Astrocyte of the spinal cord (primary cell): ENCODE measurements around the gene SH3PXD2B.

Source experiments
- DNase-seq: peaks from one replicate; pipeline ENCODE4 v3.0.0; 2011; ENCODE audit warnings: low read depth, low spot score
- H3K4me3 ChIP-seq: 2 replicates; pipeline ENCODE4 v1.5.1; 2011; ENCODE audit warnings: low read depth, mild to moderate bottlenecking, low read length, moderate library complexity
- CTCF ChIP-seq: IDR thresholded peaks from 2 replicates; pipeline ENCODE4 v1.5.1; 2012; ENCODE audit warnings: low read depth, mild to moderate bottlenecking, low read length, inconsistent platforms
- in situ Hi-C: cut with HindIII; loops from 2 replicates; pipeline ENCODE4 v1.10.0; 2017; ENCODE audit warnings: low sequenced_read_pairs

Gene SH3PXD2B

GRCh38 chr5:172415362-172416275, 38.7 kb downstream of the SH3PXD2B start:
- no peak for DNase-seq
- no peak for TF ChIP-seq CTCF
- in situ Hi-C loops: no loop called here
- no peak overlapping the region for H3K4me3 ChIP-seq

- H3K4me3 ChIP-seq: no peak overlapping the region
- peak; percentile 61 for DNase-seq
- no peak for TF ChIP-seq CTCF
- in situ Hi-C loops: no loop called here
Observed at GRCh38 chr5:172414531-172415361, 39.6 kb downstream of the SH3PXD2B start.

DNA sequence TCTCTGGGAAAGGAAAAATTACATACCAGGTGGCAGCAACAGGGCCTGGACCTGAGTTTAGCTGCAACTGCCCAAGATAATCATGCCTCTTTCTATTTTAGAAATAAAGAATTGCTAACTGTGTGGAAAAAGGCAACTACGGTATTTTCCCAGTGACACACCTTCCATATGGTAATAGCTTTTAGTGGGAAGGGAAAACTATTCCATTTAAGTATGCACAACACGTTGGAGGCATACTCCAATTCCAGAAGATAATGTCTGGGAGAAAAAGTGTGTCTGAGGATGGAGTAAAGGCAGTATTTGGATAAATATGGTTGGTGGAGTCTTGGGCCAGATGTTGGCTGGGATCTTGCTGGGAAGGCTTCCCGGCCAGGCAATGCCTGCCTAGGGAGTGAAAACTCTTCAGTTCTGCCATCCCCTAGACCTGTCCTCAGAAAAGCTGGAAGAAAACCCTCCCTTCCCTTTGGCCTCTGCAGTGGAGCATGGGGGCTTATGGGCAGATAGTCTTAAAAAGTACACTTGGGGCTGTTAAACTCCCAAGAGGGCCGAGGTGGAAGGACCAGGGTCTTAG, 40.6 kb downstream of the SH3PXD2B start:
- no peak for TF ChIP-seq CTCF
- in situ Hi-C loops: no loop called here
- no peak for DNase-seq
- H3K4me3 ChIP-seq: no peak overlapping the region

DNA sequence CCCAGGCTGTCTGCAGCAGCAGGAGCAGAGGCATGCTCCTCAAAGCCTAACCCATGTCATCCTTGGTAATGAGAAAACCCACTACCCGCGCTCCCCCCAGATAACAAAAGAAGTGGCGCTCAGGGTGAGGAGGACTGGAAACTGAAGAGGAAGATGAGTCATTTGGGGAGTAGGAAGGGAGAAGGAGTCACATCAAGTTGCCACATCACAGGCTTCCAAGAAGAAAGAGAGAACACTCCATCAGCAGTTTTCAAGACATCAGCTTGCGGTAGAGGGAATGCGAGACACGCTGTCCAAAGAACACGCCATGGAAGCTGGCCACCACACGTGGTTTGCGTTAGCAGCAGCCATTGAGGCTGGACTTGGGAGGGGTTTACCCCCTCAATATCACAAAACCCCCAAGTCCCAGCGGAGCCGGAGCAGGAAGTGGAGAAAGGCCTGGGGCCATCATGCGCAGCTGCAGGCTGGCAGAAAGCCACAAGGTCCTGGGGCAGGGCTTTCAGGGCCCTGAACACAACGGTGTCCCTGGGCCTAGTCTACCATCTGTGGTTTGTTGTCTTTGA, 41.5 kb downstream of the SH3PXD2B start:
- no peak for TF ChIP-seq CTCF
- DNase-seq: peak; percentile 96
- in situ Hi-C loops: no loop called here
- H3K4me3 ChIP-seq: no peak overlapping the region

DNA sequence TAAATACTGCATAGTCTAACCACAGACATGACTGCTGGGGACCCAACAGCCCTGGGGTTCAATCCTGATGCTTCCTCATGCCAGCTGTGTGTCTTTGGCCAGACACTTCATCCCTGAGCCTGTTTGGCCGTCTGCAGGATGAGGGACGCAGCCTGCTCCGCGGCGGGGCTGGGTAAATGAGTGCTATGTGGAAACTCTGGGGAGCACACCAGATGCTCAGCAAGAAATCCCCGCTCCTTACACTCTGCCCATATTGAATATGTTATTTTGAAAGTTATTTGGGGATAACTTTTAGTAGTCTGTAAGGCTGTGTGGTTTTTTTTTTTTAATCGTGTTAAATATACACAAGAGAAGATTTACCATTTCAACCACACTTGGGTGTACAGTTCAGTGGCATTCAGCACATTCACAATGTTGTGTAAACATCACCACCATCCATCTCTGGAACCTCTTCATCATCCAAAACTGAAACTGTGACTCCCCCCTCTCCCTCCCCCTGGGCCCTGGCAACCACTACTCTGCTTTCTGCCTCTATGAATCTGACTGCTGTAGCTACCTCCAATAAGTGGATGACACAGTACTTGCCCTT, 42.7 kb downstream of the SH3PXD2B start:
- H3K4me3 ChIP-seq: no peak overlapping the region
- no peak for TF ChIP-seq CTCF
- in situ Hi-C loops: no loop called here
- peak; percentile 35 for DNase-seq
